ENCODE measurements around the gene FBXL5. TPM values are rescaled to one million over a fixed set of nuclear protein-coding genes. Genes with fewer than 3 reads are reported as not detected.

Gene FBXL5
- total and polyA plus RNA-seq, 2 of the 13 experiments (the other 11 are each of a cell fraction or from before 2014, with no cell fraction given) = 17.4 to 45.3 TPM

DNA sequence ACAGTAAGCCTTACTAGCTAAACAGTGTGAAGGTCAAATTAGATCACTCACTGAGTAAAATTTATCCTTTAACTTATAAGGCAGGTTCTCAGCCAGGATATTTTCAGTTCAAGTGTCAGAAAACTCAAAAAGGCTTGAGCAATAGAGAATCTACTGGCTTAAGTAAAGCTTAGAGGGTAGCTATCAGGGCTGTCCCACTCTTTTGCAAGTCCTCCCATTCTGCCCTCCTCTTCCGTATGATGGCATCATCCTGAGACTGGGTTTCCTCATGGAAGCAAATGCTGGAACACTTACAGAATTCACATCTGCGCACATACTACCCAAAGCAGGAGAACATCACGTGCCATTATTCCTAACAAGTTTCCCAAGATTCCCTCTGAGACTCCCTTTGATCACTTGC lies 55.0 kb downstream of the FBXL5 start:
- Histone ChIP-seq H3K4me3 (replicated peaks in 1 of 3; ENCODE audit: insufficient read depth in 1 of 3, low read depth in 2 of 3, low read length in 3 of 3) (no peak overlapping the region), H3K4me2 (ENCODE audit: low read depth, low read length) (no peak overlapping the region), H3K9ac (ENCODE audit: insufficient read depth, low read depth, low read length) (no peak overlapping the region), H3K36me3 (replicated peaks in 1 of 2; ENCODE audit: control insufficient read depth in 1 of 2, insufficient read depth in 2 of 2, low read length in 2 of 2) (peaks cover 4 to 8% of the 10 kb centered on the region in 2 experiments; a peak in 3 of 5 replicates), H2AFZ (ENCODE audit: low read length) (no peak overlapping the region), H3K4me1 (ENCODE audit: insufficient read depth, low read length) (no peaks in the 10 kb centered on the region), H3K9me3 (ENCODE audit: low read length) (no peaks in the 10 kb centered on the region), H3K27me3 (ENCODE audit: control insufficient read depth in 1 of 2, insufficient read depth in 2 of 2, low read length in 2 of 2) (no peaks in the 10 kb centered on the region), H4K20me1 (ENCODE audit: insufficient read depth, low read length) (no peaks in the 10 kb centered on the region), H3K27ac (ENCODE audit: extremely low read length, insufficient read depth, low read length) (no peak overlapping the region), H3K79me2 (ENCODE audit: insufficient read depth, low read length) (no peaks in the 10 kb centered on the region)
- BruUV-seq (replicated peaks) = no TSS peak
- FAIRE-seq (no peak), ATAC-seq (no peak), DNase-seq (ENCODE audit: low spot score) (no peak)
- CTCF ChIA-PET (ENCODE audit: low intra/inter-chr PET ratio, low total read pairs) = no interaction called here
- in situ Hi-C loops (cut with HindIII; ENCODE audit: extremely low pct_ligation_motif_present, low pct_unique_long_range_greater_than_20kb) = no loop called here
- 89% methylated on average over 3 of the region's 3 CpGs for WGBS (ENCODE audit: low lambda C conversion rate)
- intact Hi-C loops (cut with micrococcal nuclease; ENCODE audit: unreplicated experiment) = no loop called here
- POLR2A ChIA-PET = no interaction called here
- TF ChIP-seq, protein P1, sequence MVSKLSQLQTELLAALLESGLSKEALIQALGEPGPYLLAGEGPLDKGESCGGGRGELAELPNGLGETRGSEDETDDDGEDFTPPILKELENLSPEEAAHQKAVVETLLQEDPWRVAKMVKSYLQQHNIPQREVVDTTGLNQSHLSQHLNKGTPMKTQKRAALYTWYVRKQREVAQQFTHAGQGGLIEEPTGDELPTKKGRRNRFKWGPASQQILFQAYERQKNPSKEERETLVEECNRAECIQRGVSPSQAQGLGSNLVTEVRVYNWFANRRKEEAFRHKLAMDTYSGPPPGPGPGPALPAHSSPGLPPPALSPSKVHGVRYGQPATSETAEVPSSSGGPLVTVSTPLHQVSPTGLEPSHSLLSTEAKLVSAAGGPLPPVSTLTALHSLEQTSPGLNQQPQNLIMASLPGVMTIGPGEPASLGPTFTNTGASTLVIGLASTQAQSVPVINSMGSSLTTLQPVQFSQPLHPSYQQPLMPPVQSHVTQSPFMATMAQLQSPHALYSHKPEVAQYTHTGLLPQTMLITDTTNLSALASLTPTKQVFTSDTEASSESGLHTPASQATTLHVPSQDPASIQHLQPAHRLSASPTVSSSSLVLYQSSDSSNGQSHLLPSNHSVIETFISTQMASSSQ (IDR thresholded peaks at IDR 0.05; ENCODE audit: low read depth) = no peak
- TF ChIP-seq, protein P1 (CRISPR knock-in tag; IDR thresholded peaks at IDR 0.05; ENCODE audit: borderline replicate concordance) = no peak
- TF ChIP-seq MTERF4 (CRISPR knock-in tag; IDR thresholded peaks at IDR 0.05) (no peak), CCAR2 (optimal IDR thresholded peaks at IDR 0.05; ENCODE audit: low read depth, low read length) (no peak), SP2 (CRISPR knock-in tag; IDR thresholded peaks at IDR 0.05) (no peak), GFI1 (CRISPR knock-in tag; IDR thresholded peaks at IDR 0.05; ENCODE audit: borderline replicate concordance) (no peak), ZNF496 (CRISPR knock-in tag; IDR thresholded peaks at IDR 0.05; ENCODE audit: insufficient replicate concordance) (no peak), SRY (CRISPR knock-in tag; IDR thresholded peaks at IDR 0.05) (no peak), HDAC1 (CRISPR knock-in tag; IDR thresholded peaks at IDR 0.05) (no peak), AFF4 (CRISPR knock-in tag; IDR thresholded peaks at IDR 0.05) (no peak), ZNF331 (CRISPR knock-in tag; IDR thresholded peaks at IDR 0.05) (no peak), KDM5B (CRISPR knock-in tag; IDR thresholded peaks at IDR 0.05; ENCODE audit: borderline replicate concordance) (no peak)
- TF ChIP-seq, protein P2, sequence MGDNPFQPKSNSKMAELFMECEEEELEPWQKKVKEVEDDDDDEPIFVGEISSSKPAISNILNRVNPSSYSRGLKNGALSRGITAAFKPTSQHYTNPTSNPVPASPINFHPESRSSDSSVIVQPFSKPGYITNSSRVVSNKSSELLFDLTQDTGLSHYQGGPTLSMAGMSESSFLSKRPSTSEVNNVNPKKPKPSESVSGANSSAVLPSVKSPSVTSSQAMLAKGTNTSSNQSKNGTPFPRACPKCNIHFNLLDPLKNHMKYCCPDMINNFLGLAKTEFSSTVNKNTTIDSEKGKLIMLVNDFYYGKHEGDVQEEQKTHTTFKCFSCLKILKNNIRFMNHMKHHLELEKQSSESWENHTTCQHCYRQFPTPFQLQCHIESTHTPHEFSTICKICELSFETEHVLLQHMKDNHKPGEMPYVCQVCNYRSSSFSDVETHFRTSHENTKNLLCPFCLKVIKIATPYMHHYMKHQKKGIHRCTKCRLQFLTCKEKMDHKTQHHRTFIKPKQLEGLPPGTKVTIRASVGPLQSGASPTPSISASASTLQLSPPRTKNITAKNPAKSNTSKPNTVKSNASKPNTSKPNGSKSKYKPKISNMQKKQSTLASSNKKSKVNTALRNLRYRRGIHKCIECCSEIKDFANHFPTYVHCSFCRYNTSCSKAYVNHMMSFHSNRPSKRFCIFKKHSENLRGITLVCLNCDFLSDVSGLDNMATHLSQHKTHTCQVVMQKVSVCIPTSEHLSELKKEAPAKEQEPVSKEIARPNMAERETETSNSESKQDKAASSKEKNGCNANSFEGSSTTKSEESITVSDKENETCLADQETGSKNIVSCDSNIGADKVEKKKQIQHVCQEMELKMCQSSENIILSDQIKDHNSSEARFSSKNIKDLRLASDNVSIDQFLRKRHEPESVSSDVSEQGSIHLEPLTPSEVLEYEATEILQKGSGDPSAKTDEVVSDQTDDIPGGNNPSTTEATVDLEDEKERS (CRISPR knock-in tag; IDR thresholded peaks at IDR 0.05) = no peak
